Stimulated activated CD4-positive, alpha-beta T cell treated with anti-CD3 and anti-CD28 coated beads, TNF-alpha, amount 100 ng/mL, for 24 hours (primary cell): ENCODE measurements around the gene AHDC1.

Experiments
- DNase-seq, 3 experiments: peaks; one replicate each; pipeline ENCODE4 v3.0.0-alpha.2; 2020; ENCODE audit warnings: low read depth in 3 of 3

Gene AHDC1

DNA sequence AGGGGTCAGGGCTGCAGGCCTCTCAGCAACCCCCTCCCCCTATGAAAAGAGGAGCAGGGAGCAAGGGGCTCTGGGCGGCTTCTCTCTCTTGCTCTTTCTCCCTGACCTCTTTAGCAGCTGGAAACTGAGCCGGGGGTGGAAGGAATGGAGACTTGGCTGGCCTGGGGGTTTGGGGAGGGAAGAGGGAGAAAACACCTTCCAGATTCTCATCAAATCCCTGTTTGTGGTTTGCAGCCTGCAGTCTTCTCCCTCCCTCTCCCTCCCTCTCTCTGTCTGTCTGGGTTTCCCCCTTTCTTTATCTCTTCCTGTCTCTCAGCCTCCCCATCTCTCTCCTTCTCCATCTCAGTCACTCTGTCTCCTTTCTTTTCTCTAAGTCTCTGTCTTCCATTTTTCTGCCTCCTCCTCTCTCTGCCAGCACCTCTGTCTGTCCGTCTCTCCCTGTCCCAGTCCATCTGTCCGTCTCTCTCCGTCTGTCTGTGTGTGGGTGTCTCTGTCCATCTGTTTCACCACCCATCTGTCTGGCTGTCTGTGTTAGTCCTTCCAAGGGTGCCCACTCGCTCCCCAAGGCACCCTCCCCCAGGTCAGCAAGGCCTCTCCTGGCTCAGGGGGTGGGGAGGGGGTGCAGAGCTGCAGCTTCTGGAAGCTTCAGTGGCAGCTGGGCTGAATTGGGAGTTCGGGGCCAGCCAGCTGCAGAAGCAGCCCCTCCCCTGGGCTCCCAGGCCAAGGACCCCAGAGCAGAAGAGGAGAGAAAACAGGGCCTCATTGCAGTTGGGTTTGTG lies 6.2 kb downstream of the AHDC1 start:
- no peak for DNase-seq

DNA sequence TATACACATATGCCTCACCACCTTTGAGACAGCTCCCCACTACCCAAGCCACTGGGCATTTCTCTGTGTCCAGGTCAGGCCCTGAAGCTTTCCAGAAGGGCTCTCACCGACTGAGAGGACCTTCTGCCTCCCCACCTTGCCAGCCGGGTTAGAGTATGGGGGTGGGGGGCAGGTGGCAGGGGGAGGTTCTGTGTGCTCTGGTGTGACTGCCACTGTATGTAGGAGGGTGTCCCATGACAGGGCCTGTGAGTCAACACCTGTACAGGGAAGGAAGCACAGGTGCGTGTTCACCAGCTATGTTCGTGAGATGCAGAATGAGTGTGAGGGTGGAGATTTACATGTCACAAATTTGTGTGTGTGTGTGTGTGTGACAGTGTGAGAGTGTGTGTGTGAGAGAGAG lies 7.0 kb downstream of the AHDC1 start:
- no peak for DNase-seq

DNA sequence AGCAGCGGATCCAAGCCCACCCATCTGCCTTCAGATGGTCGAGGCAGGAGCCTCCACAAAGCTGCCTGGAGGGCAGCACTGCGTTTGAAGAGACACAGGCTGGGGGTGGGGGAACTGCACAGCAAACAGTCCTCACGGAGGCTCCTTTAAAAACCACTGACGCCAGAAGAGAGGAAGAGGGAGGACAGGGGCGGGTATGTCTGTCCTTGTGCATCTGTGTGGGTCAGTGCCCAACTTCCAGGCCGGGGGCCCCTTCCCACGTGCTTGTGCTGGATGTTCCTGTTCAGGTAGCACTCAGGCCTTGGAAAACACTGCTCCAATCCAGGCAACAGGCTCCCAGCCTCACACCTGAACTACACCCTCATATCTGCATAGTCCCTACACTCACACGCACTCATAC lies 7.7 kb downstream of the AHDC1 start:
- no peak for DNase-seq

DNA sequence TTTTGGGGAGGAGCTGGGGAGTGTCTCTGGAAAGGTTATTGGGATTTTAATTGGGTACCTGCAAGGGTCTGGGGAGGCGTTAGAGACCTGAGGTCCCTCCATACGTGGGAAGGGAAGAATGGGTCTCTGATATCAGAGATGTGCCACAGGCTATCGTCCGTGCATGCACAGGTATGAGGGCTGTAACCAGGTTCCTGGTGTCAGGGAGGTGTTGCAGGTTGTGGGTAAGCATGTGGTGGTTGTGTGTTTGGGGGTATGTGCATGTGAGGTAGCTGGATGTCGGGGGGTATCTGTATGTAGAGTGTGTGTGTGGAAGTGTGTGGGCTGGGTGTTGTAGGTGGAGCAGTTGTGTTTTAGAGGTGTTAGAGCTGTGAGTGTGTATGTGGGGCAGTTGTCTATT lies 8.3 kb downstream of the AHDC1 start:
- DNase-seq, result no peak

DNA sequence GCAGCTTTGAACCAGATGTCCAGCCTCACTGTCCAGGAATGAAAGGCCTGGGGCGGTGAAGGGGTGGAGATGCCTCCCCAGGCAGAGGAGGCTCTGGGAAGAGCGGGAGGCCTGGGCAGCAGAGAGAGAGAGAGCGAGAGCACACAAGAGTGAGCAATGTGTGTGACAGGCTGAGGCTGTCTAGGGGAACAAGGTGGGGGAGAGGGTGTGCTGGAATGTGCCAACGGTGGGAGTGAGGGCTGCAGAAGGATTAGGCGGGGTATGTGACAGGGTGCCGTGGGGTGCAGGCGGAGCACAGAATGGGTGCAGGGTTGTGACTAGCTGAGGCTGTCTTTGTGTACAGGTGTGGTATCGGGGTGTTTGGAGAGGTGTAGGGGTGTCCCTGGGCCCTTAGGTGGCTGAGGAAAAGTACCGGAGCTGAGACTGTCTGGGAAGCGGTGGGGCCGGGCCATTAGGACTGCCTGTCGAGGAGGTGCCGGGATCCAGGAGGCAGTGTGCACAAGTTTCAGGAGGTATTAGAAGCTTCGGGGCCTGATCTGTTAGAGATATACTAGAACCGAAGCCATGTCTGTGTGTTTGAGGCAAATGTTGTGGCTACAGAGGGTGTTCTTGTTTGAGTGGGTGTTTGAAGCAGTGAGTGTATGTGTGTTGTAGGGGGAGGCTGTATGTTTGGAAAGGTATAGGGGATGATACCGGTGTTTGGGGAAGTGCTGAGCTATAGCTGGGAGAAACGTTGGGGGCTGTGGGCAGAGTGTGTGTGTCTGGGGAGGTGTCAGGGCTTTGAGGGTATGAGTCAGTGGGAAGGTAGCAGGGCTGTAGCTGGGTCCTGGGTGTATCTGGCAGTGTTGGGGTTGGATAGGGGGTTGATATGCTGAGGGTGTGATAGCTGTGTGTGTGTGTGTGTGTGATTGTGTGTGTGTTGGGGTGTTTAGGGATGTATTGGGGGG lies 9.1 kb downstream of the AHDC1 start:
- no peak for DNase-seq

DNA sequence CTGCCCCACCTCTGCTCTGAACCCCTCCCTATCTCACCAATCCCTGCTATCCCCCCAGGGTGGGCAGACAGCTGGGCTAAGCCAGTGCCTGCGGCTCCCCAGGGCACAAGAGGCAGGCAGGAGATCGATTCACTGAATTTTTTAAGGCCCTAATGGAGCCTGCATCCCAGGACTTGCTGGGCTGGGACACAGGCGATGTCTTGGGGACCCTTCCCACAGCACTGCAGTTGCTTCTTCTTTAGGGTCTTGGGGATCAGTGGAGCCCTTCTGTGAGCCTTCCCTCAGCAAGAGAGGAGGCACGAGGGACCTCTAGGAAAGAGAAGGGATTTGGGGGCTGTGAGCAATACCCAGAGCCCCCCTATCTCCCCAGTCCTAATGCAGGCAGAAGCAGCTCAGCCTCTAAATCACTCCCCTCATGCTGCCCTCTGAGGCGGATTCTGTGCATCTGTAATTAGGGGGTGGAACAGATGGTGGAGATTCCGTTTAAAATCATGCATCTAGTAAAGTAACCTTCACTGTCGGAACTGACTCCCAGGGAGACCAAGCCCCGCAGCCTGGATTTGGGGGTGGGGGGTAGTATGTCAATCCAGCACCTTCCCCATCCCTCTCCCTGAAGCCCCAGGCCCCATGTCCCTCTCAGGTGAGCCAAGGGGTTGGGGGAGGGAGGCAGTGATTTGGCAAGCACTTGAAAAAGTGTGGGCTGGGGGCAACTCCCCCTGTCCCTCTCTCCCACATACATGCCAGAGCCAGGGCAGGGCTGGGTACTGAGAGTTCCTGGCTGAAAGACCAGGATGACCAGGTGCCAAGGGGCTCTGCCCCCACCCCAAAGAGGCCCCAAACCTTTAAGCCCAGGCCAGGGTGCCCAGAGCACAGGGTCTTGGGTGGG lies 10.0 kb downstream of the AHDC1 start:
- DNase-seq, result no peak

DNA sequence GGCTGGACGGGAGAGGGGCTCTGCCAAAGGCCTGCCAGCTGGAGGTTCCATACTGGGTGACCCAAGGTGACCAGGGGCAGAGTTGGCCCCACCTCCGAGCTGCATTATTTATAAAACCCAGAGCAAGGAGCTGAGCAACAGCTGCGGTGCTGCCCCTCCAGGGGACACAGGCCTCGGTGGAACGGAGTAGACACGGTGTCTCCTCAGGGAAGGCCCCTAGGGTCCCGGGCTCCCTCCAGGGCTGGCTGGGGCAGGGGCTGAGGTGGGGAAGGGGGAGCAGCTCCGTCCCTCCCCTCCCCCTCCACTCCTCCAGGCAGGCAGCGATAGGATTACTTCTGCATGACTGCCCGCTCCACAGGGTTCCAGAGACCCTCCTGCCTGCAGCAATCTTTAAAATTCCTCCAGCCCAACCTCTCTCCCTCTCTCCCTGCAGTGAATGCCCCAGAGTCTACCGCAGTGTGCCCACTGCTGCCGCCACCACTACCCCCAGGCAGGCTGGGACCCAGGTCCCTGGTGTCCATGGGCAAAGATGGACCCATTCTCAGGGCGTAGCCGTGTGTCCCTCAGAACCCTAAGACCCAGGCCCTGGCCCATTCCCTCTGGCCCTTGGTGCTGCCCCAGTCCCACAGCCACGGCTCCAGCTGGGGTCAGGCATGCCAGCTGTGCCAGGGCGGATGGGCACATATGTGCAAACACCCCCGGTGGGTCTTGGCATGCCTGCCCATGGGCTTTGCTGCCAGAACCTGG lies 10.8 kb downstream of the AHDC1 start:
- DNase-seq, result no peak

DNA sequence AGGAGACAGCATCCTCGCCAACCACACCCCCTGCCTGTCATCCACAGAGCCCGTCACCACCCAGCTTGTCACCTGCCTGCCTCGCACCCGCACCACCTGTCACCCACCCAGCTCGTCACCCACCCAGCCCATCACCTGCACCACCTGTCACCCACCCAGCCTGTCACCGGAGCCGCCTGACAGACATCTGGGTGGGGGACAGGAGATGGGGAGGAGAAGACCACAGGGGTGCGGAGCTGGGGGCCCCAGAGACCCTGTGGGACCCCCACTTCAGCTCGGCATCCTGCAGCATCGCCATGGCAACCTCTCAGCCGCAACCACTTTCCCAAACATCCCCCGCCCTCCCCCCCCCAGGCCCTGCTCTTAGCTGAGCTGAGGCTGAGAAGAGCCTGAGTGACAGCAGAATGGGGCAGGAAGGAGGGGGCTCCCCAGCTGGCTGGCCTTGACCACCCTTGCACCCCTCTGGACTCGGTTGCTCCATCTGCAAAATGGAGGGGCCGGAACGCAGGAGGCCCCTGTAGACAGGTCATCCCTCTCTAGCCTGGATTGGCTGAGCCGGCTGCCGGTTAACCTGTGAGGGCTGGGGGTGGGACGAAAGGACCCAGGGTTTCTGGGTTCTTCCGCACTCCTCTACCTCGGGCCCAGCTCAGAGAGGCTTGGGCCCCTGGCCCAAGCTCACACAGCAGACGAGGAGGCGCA lies 11.6 kb downstream of the AHDC1 start:
- DNase-seq, result no peak

DNA sequence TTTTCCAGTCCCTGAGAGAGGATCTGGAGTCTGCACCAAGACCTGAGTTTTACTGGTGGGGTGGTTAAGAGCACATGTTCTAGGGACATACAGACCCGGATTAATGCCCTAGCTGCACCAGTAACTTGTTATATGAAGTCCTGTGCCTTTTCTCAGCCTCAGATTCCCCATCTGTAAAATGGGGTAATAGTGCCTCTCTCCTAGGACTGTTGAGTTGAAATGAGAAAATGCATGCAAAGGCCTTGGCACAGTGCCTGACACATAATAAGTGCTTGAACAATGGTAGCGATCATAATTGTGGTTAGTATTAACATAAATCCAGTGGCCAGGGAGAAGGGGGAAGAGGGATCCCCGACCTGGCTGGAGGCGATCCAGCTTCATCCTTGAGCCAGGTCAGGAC lies 12.3 kb downstream of the AHDC1 start:
- DNase-seq, result no peak

DNA sequence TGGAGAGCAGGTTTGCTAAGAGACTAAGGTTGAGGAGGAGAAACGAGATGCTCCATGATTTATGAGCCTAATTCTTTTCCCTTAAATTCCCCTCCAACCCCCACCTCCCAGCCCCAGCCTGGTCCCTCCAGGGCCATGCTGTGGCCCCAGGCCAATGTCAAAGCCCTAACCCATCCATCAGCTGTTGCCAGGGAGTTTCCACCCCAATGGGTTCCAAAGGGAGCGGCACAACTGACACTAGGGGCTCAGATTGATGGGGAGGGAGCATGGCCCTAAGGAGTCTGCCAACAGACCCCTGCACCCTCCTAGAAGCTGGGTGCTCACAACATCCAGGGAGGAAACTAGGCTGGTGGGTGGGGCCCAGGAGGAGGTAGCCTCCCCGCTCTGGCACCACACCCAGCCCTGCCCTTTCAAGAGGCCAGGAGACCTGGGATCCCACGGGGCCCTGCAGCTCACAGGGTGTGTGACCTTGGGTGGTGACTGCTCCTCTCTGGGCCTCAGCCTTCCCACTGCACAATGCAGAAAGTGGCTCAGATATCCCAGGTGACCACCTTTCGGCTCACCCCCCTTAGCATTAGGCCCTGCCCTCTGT lies 12.9 kb downstream of the AHDC1 start:
- DNase-seq, result no peak

DNA sequence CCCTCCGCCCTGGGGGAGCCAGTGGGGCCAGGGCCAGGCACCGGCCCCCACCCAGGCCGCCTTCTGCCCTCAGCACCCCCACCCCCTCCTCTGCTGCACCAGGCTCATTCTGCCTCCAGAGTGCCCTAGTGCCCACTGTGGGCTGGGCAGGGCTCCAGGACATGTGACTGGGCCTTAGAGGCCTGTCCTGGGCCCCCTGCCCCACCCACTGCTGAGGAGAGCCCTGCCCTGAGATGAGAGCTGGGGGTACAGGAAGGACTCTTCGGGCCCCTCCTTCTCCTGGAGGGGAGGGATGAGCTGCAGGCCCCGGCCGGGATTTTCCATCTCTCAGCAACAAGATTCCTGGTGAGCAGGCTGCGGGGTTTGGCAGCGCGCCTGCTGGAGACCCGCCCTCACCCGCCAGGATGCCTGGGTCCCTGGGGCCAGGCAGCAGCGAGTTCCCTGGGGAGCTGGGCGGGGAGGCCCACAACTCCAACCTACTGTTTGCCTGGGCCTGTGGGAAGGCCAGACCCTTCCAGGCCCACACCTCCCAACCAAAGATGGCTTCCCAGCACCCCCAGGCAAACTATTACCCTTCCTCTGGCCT lies 14.0 kb downstream of the AHDC1 start:
- no peak for DNase-seq

DNA sequence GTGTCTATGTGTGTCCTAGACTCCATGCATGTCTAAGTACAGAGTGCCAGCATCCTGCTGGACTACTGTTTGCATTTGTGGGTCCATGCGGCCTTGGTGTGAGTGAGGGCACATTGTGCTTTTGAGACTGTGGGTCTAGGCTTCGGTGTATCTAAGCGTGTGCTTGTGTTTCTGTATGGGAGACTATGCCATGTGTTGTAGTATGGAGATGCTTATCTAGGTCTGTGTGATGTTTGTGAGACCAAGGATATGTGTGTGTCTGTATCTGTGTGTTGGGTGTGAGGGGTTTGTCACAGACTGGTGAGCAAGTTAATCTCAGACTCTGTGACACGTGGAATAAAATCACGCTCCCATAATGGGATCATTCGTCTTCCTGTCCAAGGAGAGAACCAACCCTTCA lies 14.5 kb downstream of the AHDC1 start:
- no peak for DNase-seq

DNA sequence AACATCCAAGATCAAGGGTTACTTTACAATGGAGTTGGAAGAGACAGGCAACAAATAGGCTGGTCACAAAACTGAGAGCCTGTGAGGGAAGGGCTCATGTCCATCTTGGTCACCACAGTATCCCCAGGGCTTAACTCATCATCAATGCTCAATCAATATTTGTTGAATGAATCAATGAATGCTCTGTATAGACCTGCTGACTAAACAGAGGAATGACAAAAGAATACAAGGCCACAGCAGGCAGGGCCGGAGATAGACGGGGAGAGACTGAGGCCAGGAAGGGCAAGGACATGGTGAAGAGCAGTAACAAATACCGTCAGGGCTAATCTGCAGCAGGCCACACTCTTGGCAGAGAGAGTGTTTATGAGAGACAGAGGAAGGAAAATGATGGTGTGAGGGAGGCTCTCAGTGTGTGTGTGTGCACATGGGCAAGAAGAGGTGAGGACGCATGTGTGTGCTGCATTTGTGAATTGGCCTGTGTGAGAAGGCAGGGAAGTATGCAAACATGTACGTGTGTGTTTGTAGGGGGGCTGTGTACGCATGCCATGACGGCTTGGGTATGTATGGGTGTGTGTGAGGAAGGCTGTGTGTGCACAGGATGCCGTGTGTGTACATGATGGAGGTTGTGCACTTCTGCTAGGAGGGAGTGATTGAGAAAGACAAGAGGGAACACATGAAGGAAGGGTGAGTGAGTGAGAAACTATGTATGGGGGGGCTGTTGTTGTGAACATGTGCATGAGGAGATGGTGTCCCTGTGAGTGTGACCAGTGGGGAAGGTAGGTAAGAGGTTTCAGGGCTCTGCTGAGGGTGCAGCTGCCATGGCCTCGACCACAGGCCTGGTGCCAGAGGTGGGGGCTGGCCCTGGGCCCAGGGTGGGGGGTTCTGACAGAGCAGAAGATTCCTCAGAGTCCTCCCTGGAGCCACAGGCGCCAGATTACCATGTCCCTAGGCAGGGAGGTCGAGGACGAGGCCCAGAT lies 15.4 kb downstream of the AHDC1 start:
- DNase-seq, result no peak

DNA sequence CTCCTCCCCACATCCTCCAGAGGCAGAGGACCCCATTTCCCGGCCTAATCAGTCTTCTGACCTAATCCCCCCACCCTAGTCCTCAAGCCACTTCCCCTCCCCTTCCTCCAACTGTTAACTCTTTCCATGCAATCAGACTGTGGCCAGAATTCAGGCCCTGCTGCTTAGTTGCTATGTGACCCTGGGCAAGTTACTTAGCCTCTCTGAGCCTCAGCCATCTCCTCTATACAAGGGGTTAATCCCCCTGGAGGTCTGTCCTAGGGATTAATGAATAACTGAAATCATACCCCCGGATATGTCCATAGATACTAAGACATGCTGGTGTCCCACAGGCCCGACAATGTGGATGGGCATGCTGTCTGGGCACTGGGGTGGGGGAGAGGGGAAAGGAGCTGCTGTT lies 18.3 kb downstream of the AHDC1 start:
- DNase-seq, result no peak

DNA sequence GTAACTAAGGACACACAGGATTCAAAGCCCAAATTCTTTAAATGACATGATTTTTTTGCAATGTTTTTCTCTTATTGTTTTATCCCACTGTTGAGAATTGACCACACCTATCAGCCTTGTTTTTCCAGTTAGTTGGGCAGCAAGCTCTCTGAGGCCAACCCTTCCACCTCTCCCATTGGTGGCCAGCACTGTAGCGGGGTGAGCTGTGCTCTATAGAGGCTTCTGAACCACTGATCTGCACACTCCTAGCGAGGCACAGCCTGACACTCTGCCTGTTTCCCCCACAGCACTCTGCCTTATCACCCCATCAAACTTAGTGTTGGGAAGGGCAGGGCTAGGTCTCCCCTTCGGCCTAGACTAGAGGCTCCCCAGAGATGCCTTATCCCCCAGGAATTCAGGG lies 19.5 kb downstream of the AHDC1 start:
- DNase-seq, result no peak

DNA sequence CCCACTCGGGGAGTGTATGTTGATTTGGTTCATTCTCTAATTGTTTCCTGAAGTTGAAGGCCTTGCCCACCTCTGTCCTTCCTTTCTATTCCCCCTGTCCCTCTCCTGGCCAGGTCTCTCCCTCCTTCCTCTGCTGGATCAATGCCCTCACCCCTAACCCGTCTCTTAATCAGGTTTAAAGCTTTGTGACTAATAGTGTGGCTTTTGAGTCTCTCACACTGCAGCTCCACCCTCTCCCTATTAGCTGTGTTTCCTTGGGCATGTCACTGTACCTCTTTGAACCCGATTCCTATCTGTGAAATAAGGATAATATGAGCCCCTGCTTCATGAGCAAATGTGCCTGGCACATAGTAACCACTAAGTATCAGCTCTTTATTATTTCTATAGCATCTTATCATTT lies 20.5 kb downstream of the AHDC1 start:
- no peak for DNase-seq

DNA sequence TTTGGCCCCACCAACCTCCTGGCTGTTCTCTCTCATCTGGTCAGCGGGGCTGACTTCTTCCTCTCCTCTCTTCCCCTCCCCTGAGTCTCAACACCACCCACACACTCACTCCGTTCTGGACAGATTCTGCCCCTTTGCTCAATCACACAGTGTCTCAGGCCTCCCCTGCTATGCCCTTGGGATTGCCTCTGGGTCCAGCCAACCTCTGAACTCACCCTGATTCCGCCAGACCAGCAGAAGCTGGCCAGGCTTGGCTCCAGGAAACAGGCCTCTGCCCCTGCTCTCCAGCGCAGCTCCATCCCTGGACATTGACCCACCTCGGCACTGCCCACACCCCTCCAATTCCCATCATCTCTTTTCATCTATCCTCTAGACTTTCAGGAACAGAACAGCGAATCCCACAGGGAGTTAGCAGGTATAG lies 22.1 kb downstream of the AHDC1 start:
- DNase-seq, result no peak

DNA sequence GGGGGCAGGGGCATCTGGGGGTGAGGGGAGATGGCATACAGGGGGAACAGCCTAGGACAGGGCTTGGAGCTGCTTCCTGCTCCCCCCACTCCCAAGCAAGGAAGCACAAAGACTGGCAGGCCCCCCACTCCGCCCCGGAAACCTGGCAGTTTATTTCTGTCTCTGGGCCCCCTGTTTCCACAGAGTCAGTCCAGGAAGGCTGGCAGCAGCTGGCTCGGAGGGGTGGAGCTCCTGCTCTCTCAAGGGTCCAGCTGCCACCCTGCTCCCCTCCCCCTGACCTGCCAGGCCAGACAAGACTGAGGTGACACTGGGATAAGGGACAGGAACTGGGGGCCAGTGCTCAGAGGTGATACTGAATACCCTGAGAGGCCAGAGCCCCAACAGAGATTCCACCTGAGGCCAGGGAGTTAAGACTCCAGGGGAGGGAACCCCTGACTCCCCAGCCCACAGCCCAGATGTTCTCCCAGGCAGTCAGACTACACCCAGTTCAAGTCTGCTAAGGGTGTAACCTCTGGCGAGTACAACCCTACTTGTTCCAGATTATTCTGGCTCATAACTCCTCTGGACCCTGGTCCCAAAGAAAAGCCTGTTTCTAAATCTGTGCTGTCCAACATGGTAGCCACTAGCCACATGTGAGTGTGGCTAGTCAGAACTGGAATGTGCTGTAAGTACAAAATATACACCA lies 26.3 kb downstream of the AHDC1 start:
- no peak for DNase-seq
